Liver (tissue), 9 donors: ENCODE measurements around the gene DPP6. TPM values are rescaled to one million over a fixed set of nuclear protein-coding genes. Genes with fewer than 3 reads are reported as not detected.

Experiments used
- DNase-seq: peaks from one replicate; pipeline ENCODE4 v3.0.0-alpha.2; 2017; ENCODE audit warnings: low spot score
- H3K27ac ChIP-seq, 2 donors: one replicate each; pipeline ENCODE4 v1.7.0; 2013; ENCODE audit warnings: inconsistent platforms in 2 of 2, low read length in 2 of 2, control low read depth in 1 of 2, low read depth in 1 of 2, mild to moderate bottlenecking in 1 of 2
- H3K27me3 ChIP-seq, 4 donors: one replicate each; pipeline versions ENCODE4 v1.6.1 to v1.7.0; 2013; ENCODE audit warnings: low read length in 3 of 4, inconsistent platforms in 1 of 4, mild to moderate bottlenecking in 1 of 4, moderate library complexity in 1 of 4; ENCODE audit not compliant: control insufficient read depth in 4 of 4, insufficient read depth in 4 of 4
- H3K36me3 ChIP-seq, 4 donors: one replicate each; pipeline versions ENCODE4 v1.6.1 to v1.7.0; 2013; ENCODE audit warnings: low read length in 3 of 4, mild to moderate bottlenecking in 3 of 4, low read depth in 1 of 4, moderate library complexity in 1 of 4; ENCODE audit not compliant: control insufficient read depth in 4 of 4, insufficient read depth in 3 of 4
- H3K4me1 ChIP-seq, 4 donors: one replicate each; pipeline versions ENCODE4 v1.6.1 to v1.7.0; 2013; ENCODE audit warnings: low read length in 3 of 4, mild to moderate bottlenecking in 3 of 4, moderate library complexity in 1 of 4; ENCODE audit not compliant: control insufficient read depth in 4 of 4, insufficient read depth in 4 of 4
- H3K4me3 ChIP-seq, 3 donors: one replicate each; pipeline versions ENCODE4 v1.6.1 to v1.7.0; 2013; ENCODE audit warnings: low read length in 3 of 3, control low read depth in 1 of 3, low read depth in 1 of 3, mild to moderate bottlenecking in 1 of 3
- H3K9ac ChIP-seq, 2 donors: one replicate each; pipeline ENCODE4 v1.7.0; 2013; ENCODE audit warnings: low read length in 2 of 2, mild to moderate bottlenecking in 2 of 2, moderate library complexity in 2 of 2, control low read depth in 1 of 2, low read depth in 1 of 2
- H3K9me3 ChIP-seq, 4 donors: one replicate each; pipeline versions ENCODE4 v1.6.1 to v1.7.0; 2013; ENCODE audit warnings: low read length in 3 of 4; ENCODE audit not compliant: control insufficient read depth in 4 of 4
- EGR1 ChIP-seq, 2 donors: IDR thresholded peaks; 2 replicates each; pipeline ENCODE4 v1.6.1; 2016 to 2018; ENCODE audit warnings: antibody characterized with exemption in 2 of 2, low read depth in 2 of 2
- FOXA1 ChIP-seq: IDR thresholded peaks from 2 replicates; pipeline ENCODE4 v1.6.1; 2016; ENCODE audit warnings: antibody characterized with exemption
- FOXA2 ChIP-seq: IDR thresholded peaks from 2 replicates; pipeline ENCODE4 v1.6.1; 2016; ENCODE audit warnings: antibody characterized with exemption
- GABPA ChIP-seq, 2 donors: IDR thresholded peaks in 1 of 2; conservative IDR thresholded peaks in 1 of 2; 2 replicates each; pipeline ENCODE4 v1.6.1; 2016; ENCODE audit warnings: antibody characterized with exemption in 2 of 2, mild to moderate bottlenecking in 1 of 2, moderate library complexity in 1 of 2
- HNF4A ChIP-seq, 2 donors: conservative IDR thresholded peaks; 2 replicates each; pipeline ENCODE4 v1.6.1; 2016; ENCODE audit warnings: antibody characterized with exemption in 2 of 2, mild to moderate bottlenecking in 2 of 2
- HNF4G ChIP-seq: IDR thresholded peaks from 2 replicates; pipeline ENCODE4 v1.6.1; 2016; ENCODE audit warnings: antibody characterized with exemption
- JUND ChIP-seq, 2 donors: IDR thresholded peaks; 2 replicates each; pipeline ENCODE4 v1.6.1; 2016; ENCODE audit warnings: antibody characterized with exemption in 2 of 2
- NR2F2 ChIP-seq: IDR thresholded peaks from 2 replicates; pipeline ENCODE4 v1.6.1; 2016; ENCODE audit warnings: antibody characterized with exemption
- RAD21 ChIP-seq, 2 donors: IDR thresholded peaks; 2 replicates each; pipeline ENCODE4 v1.6.1; 2016; ENCODE audit warnings: antibody characterized with exemption in 2 of 2, mild to moderate bottlenecking in 2 of 2
- RXRA ChIP-seq, 2 donors: IDR thresholded peaks; 2 replicates each; pipeline ENCODE4 v1.6.1; 2017 to 2018; ENCODE audit warnings: antibody characterized with exemption in 2 of 2, mild to moderate bottlenecking in 1 of 2
- WGBS: extraction: QIAGEN DNeasy Blood & Tissue Kit; methylation state at CpG from one replicate; pipeline ENCODE4 v1.1.7; 2013; 5-methylcytosine and 5-hydroxymethylcytosine counted together
- polyA plus RNA-seq, 2 donors: library from polyadenylated mRNA; stranded (reverse) in 1 of 2; unstranded in 1 of 2; fragments of 200-250 nt in 1 of 2; fragments of >200 nt in 1 of 2; fragmentation: Nextera tagmentation in 1 of 2; extraction: Ambion mirVana in 1 of 2; gene quantifications; one replicate each; pipeline versions ENCODE4 v1.2.1 to v1.2.3, GENCODE V29; 2013 to 2015
- total RNA-seq, 2 donors: library from RNA; depleted of rRNA; stranded (reverse); fragments of >200 nt; gene quantifications; one replicate each; pipeline ENCODE4 v1.2.3, GENCODE V29; 2014
- TF ChIP-seq, protein P1 (sequence below): fragments of 150-350 bp; IDR thresholded peaks from 2 replicates; pipeline ENCODE4 v1.5.1; 2017; ENCODE audit warnings: improper control_type of control experiment, low read depth, low read length; ENCODE audit not compliant: missing input control
- TF ChIP-seq, protein P2 (sequence below): IDR thresholded peaks from 2 replicates; pipeline ENCODE4 v1.6.1; 2016; ENCODE audit warnings: antibody characterized with exemption
- TF ChIP-seq, protein P3 (sequence below): IDR thresholded peaks from 2 replicates; pipeline ENCODE4 v1.6.1; 2016; ENCODE audit warnings: antibody characterized with exemption
- donor health status: healthy.
- donor health status: healthy.
- donor health status: healthy.
- donor health status: healthy.
- donor health status: healthy.

The DPP6 gene
- total and polyA plus RNA-seq, 4 donors = 0.01 TPM; not detected in 3

DNA sequence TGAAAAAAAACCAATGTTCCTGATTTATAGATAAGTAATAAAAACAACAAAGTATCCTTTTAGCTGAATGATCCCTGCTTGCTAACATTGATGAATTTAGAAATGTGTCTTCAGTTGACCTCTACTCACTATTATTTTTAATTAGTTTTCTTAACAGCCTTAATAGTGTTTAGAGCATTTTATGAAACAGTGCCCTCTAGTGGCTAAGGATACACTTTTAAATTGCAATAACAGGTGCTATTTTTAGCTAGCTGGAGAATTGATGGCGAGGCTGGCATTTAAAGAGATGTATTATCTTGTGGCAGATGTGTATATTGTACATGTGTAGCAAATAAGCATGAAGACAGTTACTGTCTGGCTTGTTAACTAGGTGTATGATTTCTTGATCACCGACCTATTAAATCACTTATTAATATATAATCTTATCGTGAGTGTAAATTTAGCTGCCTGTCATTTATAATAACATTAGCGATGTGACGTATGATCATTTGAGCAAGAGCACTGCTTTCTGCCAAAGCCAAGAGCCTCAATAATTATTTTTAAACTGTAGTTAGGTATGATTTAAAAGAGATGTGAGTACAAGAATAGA lies 451.9 kb downstream of the DPP6 start:
- WGBS = 56% methylated on average over 5 of the region's 5 CpGs

DNA sequence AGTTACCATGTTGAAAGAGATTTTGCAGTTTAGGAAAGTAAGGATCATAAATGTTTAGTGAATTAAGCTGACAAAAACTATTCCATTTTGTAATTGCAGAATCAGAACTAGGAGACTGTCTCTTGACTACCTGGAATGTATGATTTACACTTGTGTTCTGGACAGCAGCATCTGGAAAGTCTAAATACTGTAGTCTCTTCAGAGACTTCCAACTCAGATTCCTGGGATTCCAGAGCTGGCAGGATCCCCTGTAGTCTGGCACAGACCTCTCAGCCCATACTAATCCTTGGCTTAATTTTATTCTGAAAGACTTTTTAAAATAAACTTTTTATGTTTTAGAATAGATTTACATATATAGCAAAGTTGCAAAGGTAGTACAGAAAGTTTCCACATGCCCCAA lies 452.7 kb downstream of the DPP6 start:
- DNase-seq = no peak
- Histone ChIP-seq H3K27ac (no peak overlapping the region), H3K4me3 (no peak overlapping the region), H3K9ac (no peak overlapping the region), H3K27me3 (peaks cover 0 to 3% (median 0%) of the 10 kb centered on the region in 4 donors), H3K4me1 (no peaks in the 10 kb centered on the region), H3K9me3 (peaks cover 0 to 2% (median under 1%) of the 10 kb centered on the region in 4 donors), H3K36me3 (no peaks in the 10 kb centered on the region)
- TF ChIP-seq NR2F2 (no peak), GABPA (IDR thresholded peaks at IDR 0.05 in 1 of 2, conservative IDR thresholded peaks at IDR 0.05 in 1 of 2) (no peak), EGR1 (IDR thresholded peaks at IDR 0.05; ENCODE audit: low read depth in 2 of 2) (no peak), JUND (IDR thresholded peaks at IDR 0.05) (no peak), RXRA (IDR thresholded peaks at IDR 0.05) (no peak), FOXA2 (no peak), HNF4G (no peak), RAD21 (IDR thresholded peaks at IDR 0.05) (no peak), HNF4A (conservative IDR thresholded peaks at IDR 0.05) (no peak)
- TF ChIP-seq, protein P1, sequence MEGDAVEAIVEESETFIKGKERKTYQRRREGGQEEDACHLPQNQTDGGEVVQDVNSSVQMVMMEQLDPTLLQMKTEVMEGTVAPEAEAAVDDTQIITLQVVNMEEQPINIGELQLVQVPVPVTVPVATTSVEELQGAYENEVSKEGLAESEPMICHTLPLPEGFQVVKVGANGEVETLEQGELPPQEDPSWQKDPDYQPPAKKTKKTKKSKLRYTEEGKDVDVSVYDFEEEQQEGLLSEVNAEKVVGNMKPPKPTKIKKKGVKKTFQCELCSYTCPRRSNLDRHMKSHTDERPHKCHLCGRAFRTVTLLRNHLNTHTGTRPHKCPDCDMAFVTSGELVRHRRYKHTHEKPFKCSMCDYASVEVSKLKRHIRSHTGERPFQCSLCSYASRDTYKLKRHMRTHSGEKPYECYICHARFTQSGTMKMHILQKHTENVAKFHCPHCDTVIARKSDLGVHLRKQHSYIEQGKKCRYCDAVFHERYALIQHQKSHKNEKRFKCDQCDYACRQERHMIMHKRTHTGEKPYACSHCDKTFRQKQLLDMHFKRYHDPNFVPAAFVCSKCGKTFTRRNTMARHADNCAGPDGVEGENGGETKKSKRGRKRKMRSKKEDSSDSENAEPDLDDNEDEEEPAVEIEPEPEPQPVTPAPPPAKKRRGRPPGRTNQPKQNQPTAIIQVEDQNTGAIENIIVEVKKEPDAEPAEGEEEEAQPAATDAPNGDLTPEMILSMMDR = no peak
- TF ChIP-seq, protein P2, sequence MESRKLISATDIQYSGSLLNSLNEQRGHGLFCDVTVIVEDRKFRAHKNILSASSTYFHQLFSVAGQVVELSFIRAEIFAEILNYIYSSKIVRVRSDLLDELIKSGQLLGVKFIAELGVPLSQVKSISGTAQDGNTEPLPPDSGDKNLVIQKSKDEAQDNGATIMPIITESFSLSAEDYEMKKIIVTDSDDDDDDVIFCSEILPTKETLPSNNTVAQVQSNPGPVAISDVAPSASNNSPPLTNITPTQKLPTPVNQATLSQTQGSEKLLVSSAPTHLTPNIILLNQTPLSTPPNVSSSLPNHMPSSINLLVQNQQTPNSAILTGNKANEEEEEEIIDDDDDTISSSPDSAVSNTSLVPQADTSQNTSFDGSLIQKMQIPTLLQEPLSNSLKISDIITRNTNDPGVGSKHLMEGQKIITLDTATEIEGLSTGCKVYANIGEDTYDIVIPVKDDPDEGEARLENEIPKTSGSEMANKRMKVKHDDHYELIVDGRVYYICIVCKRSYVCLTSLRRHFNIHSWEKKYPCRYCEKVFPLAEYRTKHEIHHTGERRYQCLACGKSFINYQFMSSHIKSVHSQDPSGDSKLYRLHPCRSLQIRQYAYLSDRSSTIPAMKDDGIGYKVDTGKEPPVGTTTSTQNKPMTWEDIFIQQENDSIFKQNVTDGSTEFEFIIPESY = no peak
- TF ChIP-seq, protein P3, sequence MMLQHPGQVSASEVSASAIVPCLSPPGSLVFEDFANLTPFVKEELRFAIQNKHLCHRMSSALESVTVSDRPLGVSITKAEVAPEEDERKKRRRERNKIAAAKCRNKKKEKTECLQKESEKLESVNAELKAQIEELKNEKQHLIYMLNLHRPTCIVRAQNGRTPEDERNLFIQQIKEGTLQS = no peak

More for the DNA sequence above, 451.9 kb downstream of the DPP6 start:
- no peaks in the 10 kb centered on the region for H3K9me3 ChIP-seq
- H3K4me3 ChIP-seq = no peak overlapping the region
- H3K36me3 ChIP-seq = no peaks in the 10 kb centered on the region
- no peak overlapping the region for H3K27ac ChIP-seq
- H3K27me3 ChIP-seq = peaks cover 0 to 3% (median 0%) of the 10 kb centered on the region in 4 donors
- no peaks in the 10 kb centered on the region for H3K4me1 ChIP-seq
- TF ChIP-seq, protein P2 = no peak
- no peak for TF ChIP-seq FOXA1
- TF ChIP-seq RAD21 (IDR thresholded peaks at IDR 0.05) = peak; percentile 74 to 75
- TF ChIP-seq, protein P1 = peak; percentile 60
- H3K9ac ChIP-seq = no peak overlapping the region
- DNase-seq = no peak
